Lower leg skin (tissue), 4 donors: ENCODE results near the gene ZC3HAV1. TPM values are rescaled to one million over a fixed set of nuclear protein-coding genes. Genes with fewer than 3 reads are reported as not detected.
"Not testable (repeated sequence)": the region's sequence is repeated elsewhere in the genome, so short reads cannot be mapped to it uniquely, and the experiment has no call there.

Experiments
- DNase-seq, 2 donors: peaks; one replicate each; pipeline ENCODE4 v3.0.0-alpha.2; 2019; ENCODE audit warnings: low spot score in 2 of 2
- H3K4me3 ChIP-seq: fragments of 200-600 bp; sonication (generic); 2 replicates; pipeline ENCODE4 v1.5.1; 2017; ENCODE audit warnings: mild to moderate bottlenecking, low read depth; ENCODE audit not compliant: poor library complexity, severe bottlenecking
- POLR2A ChIP-seq, 2 donors: fragments of 450-650 bp; IDR thresholded peaks; one replicate each; pipeline ENCODE4 v1.6.1; 2016 to 2017; ENCODE audit warnings: antibody characterized with exemption in 2 of 2, mild to moderate bottlenecking in 1 of 2, moderate library complexity in 1 of 2
- WGBS, 2 donors: methylation state at CpG; one replicate each; pipeline ENCODE4 v1.1.5; 2018; 5-methylcytosine and 5-hydroxymethylcytosine counted together
- intact Hi-C: fragments of 100-400 bp; cut with DNase I; formaldehyde crosslinking; loops from one replicate; pipeline ENCODE4 v1.15.0; 2023; ENCODE audit warnings: low total_unique reads
- total RNA-seq, 4 donors: library from RNA; depleted of rRNA; stranded (reverse); fragments of >200 nt; gene quantifications; one replicate each; pipeline ENCODE4 v1.1.0, GENCODE V29; 2016
- TF ChIP-seq, protein P1 (sequence below), 3 donors: fragments of 450-650 bp; IDR thresholded peaks; one replicate each; pipeline ENCODE4 v1.5.1; 2016; ENCODE audit warnings: antibody characterized with exemption in 3 of 3, mild to moderate bottlenecking in 3 of 3, moderate library complexity in 2 of 3

Gene ZC3HAV1
- total RNA-seq, 4 donors from 2014 or later, result 15.4 to 25.8 (median 22.9) TPM

- no peak overlapping the region for H3K4me3 ChIP-seq
- WGBS, 2 donors, result 92 to 95% methylated on average over 3 of the region's 3 CpGs
- DNase-seq, result no peak
- no peak for TF ChIP-seq POLR2A (IDR thresholded peaks at IDR 0.05)
- TF ChIP-seq, protein P1, sequence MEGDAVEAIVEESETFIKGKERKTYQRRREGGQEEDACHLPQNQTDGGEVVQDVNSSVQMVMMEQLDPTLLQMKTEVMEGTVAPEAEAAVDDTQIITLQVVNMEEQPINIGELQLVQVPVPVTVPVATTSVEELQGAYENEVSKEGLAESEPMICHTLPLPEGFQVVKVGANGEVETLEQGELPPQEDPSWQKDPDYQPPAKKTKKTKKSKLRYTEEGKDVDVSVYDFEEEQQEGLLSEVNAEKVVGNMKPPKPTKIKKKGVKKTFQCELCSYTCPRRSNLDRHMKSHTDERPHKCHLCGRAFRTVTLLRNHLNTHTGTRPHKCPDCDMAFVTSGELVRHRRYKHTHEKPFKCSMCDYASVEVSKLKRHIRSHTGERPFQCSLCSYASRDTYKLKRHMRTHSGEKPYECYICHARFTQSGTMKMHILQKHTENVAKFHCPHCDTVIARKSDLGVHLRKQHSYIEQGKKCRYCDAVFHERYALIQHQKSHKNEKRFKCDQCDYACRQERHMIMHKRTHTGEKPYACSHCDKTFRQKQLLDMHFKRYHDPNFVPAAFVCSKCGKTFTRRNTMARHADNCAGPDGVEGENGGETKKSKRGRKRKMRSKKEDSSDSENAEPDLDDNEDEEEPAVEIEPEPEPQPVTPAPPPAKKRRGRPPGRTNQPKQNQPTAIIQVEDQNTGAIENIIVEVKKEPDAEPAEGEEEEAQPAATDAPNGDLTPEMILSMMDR (IDR thresholded peaks at IDR 0.05), result no peak
- intact Hi-C loops, result no loop called here
Observed at GRCh38 chr7:139029353-139029752, 80.2 kb downstream of the ZC3HAV1 start.

GRCh38 chr7:139026551-139026950, 83.0 kb downstream of the ZC3HAV1 start:
- TF ChIP-seq POLR2A (IDR thresholded peaks at IDR 0.05), result no peak
- TF ChIP-seq, protein P1 (IDR thresholded peaks at IDR 0.05), result no peak
- no peak for DNase-seq
- no peak overlapping the region for H3K4me3 ChIP-seq
- 90 to 93% methylated on average over 6 of the region's 6 CpGs for WGBS, 2 donors
- intact Hi-C loops, result no loop called here

DNA sequence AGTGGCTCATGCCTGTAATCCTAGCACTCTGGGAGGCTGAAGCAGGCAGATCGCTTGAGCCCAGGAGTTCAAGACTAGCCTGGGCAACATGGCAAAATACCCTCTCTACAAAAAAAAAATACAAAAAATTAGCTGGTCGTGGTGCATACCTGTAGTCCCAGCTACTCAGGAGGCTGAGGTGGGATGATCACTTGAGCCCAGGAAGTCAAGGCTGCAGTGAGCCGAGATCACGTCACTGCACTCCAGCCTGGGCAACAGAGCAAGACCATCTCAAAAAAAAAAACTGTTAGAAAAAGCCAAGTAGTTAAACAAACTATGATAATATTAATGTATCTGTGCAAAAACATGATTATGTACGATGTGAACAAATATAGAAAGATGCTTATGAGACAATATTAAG, 83.7 kb downstream of the ZC3HAV1 start:
- intact Hi-C loops, H3K4me3 ChIP-seq, DNase-seq: not testable (repeated sequence)
- WGBS, 2 donors, result 92% methylated on average over 5 of the region's 5 CpGs

DNA sequence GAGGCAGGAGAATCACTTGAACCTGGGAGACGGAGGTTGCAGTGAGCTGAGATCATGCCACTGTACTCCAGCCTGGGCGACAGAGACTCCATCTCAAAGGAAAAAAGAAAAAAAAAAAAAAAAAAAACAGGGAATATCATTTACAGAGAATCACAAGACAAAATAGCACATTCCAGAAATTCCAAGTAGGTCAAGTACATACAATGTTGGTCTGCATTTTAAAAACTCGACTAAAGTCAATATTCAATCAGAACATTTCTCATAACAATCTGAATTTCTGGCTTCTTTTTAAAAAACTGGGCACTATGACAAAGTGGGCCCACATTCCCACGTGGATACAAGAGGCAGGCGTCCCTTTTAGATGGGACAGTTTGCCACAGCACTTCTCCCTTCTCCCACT, 86.4 kb downstream of the ZC3HAV1 start:
- DNase-seq, result no peak
- no peak overlapping the region for H3K4me3 ChIP-seq
- WGBS, 2 donors, result 79 to 80% methylated on average over 5 of the region's 5 CpGs
- intact Hi-C loops, result no loop called here
- TF ChIP-seq, protein P1 (IDR thresholded peaks at IDR 0.05), result no peak
- TF ChIP-seq POLR2A (IDR thresholded peaks at IDR 0.05), result no peak

GRCh38 chr7:139022286-139022685, 87.2 kb downstream of the ZC3HAV1 start:
- DNase-seq, result no peak
- H3K4me3 ChIP-seq, result no peak overlapping the region
- intact Hi-C loops, result no loop called here
- 82 to 89% methylated on average over 4 of the region's 4 CpGs for WGBS, 2 donors
- TF ChIP-seq POLR2A (IDR thresholded peaks at IDR 0.05), result no peak
- TF ChIP-seq, protein P1 (IDR thresholded peaks at IDR 0.05), result no peak

DNA sequence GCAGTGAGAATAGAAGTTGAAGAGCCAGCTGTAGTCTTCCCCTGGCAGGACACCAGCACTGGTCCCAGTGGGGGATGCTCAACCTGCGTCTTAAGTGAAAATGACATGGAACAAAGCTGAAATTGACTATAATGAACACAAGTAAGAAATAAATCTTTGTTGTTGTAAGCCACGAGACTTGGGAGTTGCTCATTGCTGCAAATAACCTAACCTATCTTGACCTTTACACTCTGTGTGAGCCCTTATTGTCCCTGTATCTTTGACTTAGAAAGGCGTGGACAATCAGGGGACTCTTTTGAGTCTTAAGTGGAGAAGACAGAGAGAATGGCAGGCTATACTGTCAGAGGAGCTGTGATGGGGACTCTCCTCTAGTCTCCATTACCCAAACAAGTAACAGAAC, 90.6 kb downstream of the ZC3HAV1 start:
- H3K4me3 ChIP-seq, result no peak overlapping the region
- no peak for DNase-seq
- TF ChIP-seq, protein P1 (IDR thresholded peaks at IDR 0.05), result no peak
- no peak for TF ChIP-seq POLR2A (IDR thresholded peaks at IDR 0.05)
- intact Hi-C loops, result loop anchor here (5.0 kb wide), 1 partner anchor 58 kb away; no protein-coding TSS in a partner anchor
- WGBS, 2 donors, result 74 to 82% methylated on average over 3 of the region's 3 CpGs
